ENCODE data around the gene CLEC4M.

CLEC4M gene

GRCh38 chr19:7793493-7793892 lies 30.4 kb downstream of the CLEC4M start:
- in situ Hi-C loops (cut with MboI; ENCODE audit: low sequenced_read_pairs, unreplicated experiment) = no loop called here
- TF ChIP-seq CTCF (IDR thresholded peaks at IDR 0.05; ENCODE audit: borderline replicate concordance, control extremely low read depth, extremely low read depth, insufficient read depth, missing control alignments) = no peak
- DNase-seq (ENCODE audit: low spot score) = no peak

GRCh38 chr19:7795555-7796161 lies 32.6 kb downstream of the CLEC4M start:
- no peak for DNase-seq (ENCODE audit: low spot score)
- in situ Hi-C loops (cut with MboI; ENCODE audit: low sequenced_read_pairs, unreplicated experiment) = loop anchor here (5.0 kb wide), 1 partner anchor 113 kb away; the partner anchor contains the start of gene TRAPPC5
- no peak for TF ChIP-seq CTCF (IDR thresholded peaks at IDR 0.05; ENCODE audit: borderline replicate concordance, control extremely low read depth, extremely low read depth, insufficient read depth, missing control alignments)

- TF ChIP-seq CTCF (IDR thresholded peaks at IDR 0.05; ENCODE audit: borderline replicate concordance, control extremely low read depth, extremely low read depth, insufficient read depth, missing control alignments) = peak; percentile 48
- peak; percentile 72 for DNase-seq (ENCODE audit: low spot score)
- in situ Hi-C loops (cut with MboI; ENCODE audit: low sequenced_read_pairs, unreplicated experiment) = loop anchor here (5.0 kb wide), 1 partner anchor 117 kb away; the partner anchor contains the start of gene TRAPPC5
These were observed 36.8 kb downstream of the CLEC4M start for GRCh38 chr19:7799640-7800355.

DNA sequence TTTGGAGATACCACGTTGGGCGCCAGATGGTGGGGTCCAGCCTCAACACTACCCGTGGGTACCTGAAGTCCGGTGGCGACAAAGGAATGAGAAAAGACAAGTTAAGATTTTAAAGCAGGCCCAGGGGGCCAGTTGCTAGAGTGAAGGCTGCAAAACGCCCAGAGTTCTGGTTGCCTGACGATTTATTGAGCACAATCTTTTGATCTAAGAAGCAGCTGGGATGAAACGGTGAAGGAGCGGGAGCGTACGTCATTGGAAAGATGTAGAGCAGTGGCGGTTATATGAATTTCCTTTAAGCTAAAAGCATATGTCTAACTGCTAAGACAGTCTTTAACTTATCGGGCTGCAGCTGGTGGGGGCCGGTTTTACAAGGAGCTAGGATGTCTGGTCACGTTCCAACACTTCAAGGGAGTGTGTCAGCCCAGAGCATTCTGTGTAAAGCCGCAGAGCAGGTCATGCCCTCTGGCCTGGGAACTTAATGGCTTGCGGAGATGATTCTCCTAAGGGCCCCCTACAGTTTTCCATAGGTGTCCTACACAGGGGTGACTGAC lies 38.1 kb downstream of the CLEC4M start:
- in situ Hi-C loops (cut with MboI; ENCODE audit: low sequenced_read_pairs, unreplicated experiment) = no loop called here
- TF ChIP-seq CTCF (IDR thresholded peaks at IDR 0.05; ENCODE audit: borderline replicate concordance, control extremely low read depth, extremely low read depth, insufficient read depth, missing control alignments) = no peak
- DNase-seq (ENCODE audit: low spot score) = no peak

DNA sequence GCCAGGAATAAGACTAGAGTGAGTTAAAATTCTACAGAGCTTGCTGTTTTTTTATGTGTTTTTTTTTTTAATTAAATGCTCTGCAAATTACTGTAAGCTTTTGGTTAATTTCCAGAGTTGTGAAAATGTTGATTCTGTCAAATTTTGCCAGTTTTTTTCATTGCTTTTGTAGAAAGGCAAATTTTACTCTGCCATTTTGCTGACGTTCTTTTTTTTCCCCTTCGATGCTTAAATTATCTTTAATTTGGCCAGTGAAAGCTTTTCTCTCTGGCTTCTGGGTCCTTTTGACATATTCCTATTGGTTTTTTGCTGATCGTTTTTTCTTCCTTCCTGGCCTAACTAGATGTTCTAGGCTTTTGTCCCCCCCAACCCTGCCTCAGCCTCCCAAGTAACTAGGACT lies 43.2 kb downstream of the CLEC4M start:
- in situ Hi-C loops (cut with MboI; ENCODE audit: low sequenced_read_pairs, unreplicated experiment) = no loop called here
- TF ChIP-seq CTCF (IDR thresholded peaks at IDR 0.05; ENCODE audit: borderline replicate concordance, control extremely low read depth, extremely low read depth, insufficient read depth, missing control alignments) = no peak
- DNase-seq (ENCODE audit: low spot score) = no peak

DNA sequence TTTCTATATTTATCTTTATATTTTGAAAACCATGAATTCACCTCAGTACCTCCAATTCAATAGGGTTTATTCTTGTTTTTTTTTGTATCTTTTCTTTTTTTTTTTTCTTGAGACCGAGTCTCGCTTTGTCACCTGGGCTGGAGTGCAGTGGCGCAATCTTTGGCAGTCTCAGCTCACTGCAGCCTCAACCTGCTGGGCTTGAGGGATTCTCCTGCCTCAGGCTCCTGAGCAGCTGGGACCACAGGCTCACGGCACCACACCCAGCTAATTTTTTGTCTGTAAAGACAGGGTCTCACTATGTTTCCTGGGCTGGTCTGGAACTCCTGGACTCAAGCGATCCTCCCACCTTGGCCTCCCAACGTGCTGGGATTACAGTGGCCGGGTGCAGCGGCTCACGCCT lies 43.8 kb downstream of the CLEC4M start:
- no peak for TF ChIP-seq CTCF (IDR thresholded peaks at IDR 0.05; ENCODE audit: borderline replicate concordance, control extremely low read depth, extremely low read depth, insufficient read depth, missing control alignments)
- no peak for DNase-seq (ENCODE audit: low spot score)
- in situ Hi-C loops (cut with MboI; ENCODE audit: low sequenced_read_pairs, unreplicated experiment) = no loop called here

All from GM13976 (cell line).